ENCODE results near the gene PDCD4.

Gene PDCD4

GRCh38 chr10:110919971-110920881 lies 48.5 kb downstream of the PDCD4 start:
- DNase-seq (ENCODE audit: low read depth) = no peak

GRCh38 chr10:110923856-110924493 lies 52.2 kb downstream of the PDCD4 start:
- no peak for DNase-seq (ENCODE audit: low read depth)

GRCh38 chr10:110927461-110927860 lies 55.7 kb downstream of the PDCD4 start:
- DNase-seq (ENCODE audit: low read depth) = no peak

DNA sequence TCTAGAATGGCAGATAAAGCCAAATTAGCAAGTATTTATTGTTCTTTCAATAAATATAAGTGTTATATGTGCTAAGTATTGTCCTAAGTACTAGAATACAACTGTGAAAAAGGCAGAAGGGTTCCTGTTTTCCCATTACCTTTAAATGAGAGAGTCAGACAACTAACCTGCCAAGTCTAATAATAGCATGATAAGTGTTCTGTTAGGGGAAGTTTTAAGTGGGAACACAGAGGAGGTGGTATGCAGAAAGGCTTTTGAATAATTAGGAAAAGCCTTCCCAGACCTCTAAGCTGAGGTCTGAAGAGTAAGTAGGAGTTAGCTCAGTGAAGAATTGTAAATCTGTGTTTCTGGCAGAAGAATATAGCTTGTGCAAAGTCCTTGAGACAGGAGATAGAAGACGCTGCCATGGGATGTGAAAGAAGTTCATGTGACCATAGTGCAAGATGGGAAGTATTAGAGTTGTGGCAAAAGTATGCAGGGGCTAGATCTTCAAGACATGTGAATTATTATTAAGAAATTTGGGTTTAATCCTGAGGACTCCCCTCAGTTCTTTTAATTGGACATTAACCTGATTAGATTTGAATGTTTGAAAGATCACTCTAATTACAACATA lies 60.1 kb downstream of the PDCD4 start:
- DNase-seq (ENCODE audit: low read depth) = no peak

GRCh38 chr10:110932505-110933180 lies 60.9 kb downstream of the PDCD4 start:
- no peak for DNase-seq (ENCODE audit: low read depth)

DNA sequence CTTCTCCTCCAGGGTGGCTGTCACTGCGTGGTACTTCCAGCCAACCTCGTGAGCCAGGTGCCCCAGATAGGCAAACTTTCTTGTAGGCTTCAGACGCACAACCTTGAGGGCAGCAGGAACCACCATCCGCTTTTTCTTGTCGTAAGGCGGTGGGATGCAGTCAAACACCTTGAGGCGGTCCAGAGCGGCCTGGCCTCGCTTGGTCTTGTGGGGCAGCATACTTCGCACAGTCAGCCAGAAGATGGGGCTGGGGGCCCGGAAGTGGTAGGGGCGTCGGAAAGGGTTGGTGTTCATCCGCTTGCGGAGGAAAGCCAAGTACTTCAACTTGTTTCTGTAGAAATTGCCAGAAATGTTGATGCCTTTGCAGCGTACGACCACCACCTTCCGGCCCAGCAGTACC lies 65.0 kb downstream of the PDCD4 start:
- DNase-seq (ENCODE audit: low read depth) = no peak

GRCh38 chr10:110939419-110939818 lies 67.7 kb downstream of the PDCD4 start:
- DNase-seq (ENCODE audit: low read depth) = no peak

GRCh38 chr10:110944792-110945396 lies 73.2 kb downstream of the PDCD4 start:
- DNase-seq (ENCODE audit: low read depth) = no peak

DNA sequence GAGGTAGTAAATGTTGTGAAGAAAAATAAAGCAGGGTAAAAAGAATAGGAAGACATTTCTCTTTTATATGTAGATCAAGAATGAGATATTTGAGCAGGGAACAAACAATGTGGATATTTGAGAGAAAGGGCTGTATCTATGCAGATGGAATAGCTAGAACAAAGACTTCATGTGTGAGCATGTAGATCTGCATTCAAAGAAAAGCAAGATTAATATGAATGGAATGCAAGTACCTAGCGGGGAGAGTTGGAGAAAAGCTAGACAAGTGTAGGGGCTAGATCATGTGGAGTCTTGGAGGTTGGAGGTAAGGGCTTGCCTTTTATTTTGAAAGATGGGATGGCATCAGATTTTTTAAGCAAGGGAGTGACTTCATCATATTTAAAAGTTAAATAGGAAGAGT lies 74.8 kb downstream of the PDCD4 start:
- no peak for DNase-seq (ENCODE audit: low read depth)

GRCh38 chr10:110947061-110947595 lies 75.4 kb downstream of the PDCD4 start:
- no peak for DNase-seq (ENCODE audit: low read depth)
